Activated CD4-positive, CD25-positive, alpha-beta regulatory T cell (primary cell): ENCODE measurements around the gene MARK2.
"Not testable (repeated sequence)": the region's sequence is repeated elsewhere in the genome, so short reads cannot be mapped to it uniquely, and the experiment has no call there.

Source experiments
- DNase-seq, 4 experiments: peaks; one replicate each; lab custom pipeline; 2025; lab: John Stamatoyannopoulos, UW

The MARK2 gene

GRCh38 chr11:63838678-63839507, at the start of gene MARK2:
MARK2 (plus strand) TSS chr11:63839110; CDS start chr11:63839507, 397 bp downstream.
- peak; percentile 99 to 100 (median 99) for DNase-seq

GRCh38 chr11:63791495-63792167, 47.3 kb upstream of the MARK2 start:
- DNase-seq = no peak

DNA sequence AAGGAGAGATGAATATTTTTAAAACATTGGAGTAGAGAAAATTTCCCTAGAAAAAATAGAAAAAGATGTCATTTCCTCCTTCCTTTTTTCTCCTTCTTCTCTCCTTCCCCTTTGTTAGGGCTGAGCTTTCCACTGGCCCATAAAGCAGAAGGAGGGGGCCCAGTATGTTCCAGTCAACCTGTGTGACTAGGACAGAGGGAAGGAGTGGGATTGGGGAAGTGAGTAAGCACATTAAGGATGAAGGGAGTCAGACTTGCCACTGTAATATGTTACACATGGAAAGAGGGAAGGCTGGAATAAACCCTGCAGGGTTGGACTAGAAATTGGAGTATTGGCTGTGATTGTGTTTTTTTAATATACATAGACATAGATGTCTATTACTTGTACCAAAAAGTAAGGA, 45.7 kb upstream of the MARK2 start:
- no peak for DNase-seq

DNA sequence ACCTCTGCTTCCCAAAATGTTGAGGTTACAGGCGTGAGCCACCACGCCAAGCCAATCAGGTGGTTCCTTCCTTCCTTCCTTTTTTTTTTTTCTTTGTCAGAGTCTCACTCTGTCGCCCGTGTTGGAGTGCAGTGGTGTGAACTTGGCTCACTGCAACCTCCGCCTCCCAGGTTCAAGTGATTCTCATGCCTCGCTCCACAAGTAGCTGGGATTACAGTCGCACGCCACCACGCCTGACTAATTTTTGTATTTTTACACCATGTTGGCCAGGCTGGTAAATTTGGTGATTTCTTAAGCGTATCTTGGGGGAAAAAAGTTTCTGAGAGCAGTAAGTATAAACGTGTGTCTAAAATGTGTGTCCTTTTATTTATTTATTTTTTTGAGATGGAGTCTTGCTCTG, 43.8 kb upstream of the MARK2 start:
- DNase-seq = no peak

DNA sequence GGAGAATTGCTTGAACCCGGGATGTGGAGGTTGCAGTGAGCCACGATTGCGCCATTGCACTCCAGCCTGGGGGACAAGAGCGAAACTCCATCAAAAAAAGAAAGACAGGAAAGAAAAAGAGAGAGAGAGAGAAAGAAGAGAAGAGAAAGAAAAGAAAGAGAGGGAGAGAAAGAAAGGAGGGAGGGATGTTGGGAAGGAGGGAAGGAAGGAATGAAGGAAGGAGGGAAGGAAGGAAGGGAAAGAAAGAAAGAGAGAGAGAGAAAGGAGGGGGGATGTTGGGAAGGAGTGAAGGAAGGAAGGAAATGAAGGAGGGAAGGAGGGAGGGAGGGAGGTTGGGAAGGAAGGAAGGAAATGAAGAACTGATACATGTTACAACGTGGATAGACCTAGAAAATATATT, 38.0 kb upstream of the MARK2 start:
- no peak for DNase-seq

GRCh38 chr11:63802637-63803414, 36.1 kb upstream of the MARK2 start:
- DNase-seq = no peak

- no peak for DNase-seq
These were observed 34.7 kb upstream of the MARK2 start for GRCh38 chr11:63804259-63804658.

DNA sequence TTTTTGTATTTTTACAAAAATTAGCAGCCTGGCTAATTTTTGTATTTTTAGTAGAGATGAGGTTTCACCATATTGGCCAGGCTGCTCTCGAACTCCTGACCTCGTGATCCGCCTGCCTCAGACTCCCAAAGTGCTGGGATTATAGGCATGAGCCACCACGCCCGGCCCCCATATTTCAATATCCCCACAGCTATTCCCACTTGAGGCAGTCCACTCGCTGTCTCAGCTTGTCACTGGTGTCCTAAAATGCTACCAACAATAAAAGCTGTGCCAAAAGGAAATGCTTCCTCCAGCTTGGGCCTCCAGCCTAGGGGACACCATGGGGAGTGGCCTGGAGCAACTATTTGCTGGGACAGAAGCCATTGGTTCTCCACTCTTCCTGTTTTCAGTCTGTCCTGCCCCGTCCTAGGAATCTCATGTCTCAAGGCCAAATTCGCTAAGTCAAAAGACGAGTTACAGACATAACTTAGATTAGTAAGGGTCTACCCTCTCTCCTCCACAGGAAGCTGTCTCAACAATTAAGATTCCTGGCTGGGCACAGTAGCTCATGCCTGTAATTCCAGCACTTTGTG, 33.0 kb upstream of the MARK2 start:
- DNase-seq = no peak

- not testable (repeated sequence) for DNase-seq
These were observed 28.5 kb upstream of the MARK2 start for GRCh38 chr11:63810383-63810782.

GRCh38 chr11:63811522-63811921, 27.4 kb upstream of the MARK2 start:
- no peak for DNase-seq

- DNase-seq = peak; percentile 33 to 43 (median 41)
These were observed 25.8 kb upstream of the MARK2 start, which contains the start of gene SPINDOC for GRCh38 chr11:63813035-63813562. SPINDOC (plus strand) TSS chr11:63813456; CDS start chr11:63813687, 231 bp downstream.

DNA sequence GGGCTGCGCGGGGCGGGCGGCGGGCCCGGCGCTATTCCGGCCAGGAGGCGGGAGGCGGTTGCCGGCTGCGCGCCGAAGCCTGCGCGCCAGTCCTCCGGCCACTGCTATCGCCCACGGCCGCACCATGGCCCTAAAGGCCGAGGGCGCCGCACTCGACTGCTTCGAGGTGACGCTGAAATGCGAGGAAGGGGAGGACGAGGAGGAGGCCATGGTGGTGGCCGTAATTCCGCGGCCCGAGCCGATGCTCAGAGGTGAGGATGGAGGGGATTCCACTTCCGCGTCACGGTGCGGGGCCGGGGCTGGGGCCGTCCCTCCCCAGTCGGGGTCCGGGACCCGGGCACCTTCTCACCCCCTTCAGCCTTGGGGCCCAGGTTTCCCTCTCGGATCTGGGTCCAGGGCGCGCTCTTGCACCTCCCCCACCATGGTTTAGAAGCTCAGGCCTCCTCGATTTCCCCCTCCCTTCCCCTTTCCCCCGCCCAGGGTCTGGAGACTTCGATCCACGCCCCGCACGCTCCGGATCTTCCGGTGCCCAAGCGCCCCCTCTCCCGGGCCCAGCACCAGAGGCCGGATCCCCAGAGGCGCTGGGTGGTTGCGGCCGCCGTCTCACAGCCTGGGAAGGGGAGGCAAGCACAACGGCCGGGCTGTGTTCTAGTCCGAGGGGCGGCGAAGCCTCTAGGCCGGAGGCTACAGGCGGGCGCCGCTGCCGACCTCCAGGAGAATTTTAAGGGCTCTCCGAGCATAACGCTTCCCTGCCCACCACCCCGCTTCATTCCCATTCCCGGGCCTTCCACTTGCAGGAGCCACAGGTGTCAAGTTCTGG, 25.1 kb upstream of the MARK2 start:
- peak in 1 of 4 experiments; percentile 5 for DNase-seq

GRCh38 chr11:63814383-63814736, 24.6 kb upstream of the MARK2 start:
- DNase-seq = no peak

- DNase-seq = no peak
These were observed 22.7 kb upstream of the MARK2 start for GRCh38 chr11:63816166-63816565.

DNA sequence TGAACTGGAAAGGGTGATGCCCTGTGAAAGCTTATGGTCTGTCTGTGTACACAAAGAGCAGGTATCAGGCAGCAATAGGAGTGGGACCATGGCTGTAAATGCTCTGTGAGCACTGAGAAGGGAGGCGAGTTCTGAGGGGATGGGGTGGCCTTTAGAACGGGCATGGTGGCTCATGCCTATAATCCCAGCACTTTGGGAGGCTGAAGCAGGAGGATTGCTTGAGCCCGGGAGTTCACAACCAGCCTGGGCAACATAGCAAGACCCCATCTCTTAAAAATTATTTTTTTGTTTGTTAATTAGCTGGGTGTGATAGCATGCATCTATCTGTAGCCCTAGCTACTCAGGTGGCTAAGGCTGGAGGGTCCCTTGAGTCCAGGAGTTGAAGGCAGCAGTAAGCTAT, 22.2 kb upstream of the MARK2 start:
- no peak for DNase-seq

DNA sequence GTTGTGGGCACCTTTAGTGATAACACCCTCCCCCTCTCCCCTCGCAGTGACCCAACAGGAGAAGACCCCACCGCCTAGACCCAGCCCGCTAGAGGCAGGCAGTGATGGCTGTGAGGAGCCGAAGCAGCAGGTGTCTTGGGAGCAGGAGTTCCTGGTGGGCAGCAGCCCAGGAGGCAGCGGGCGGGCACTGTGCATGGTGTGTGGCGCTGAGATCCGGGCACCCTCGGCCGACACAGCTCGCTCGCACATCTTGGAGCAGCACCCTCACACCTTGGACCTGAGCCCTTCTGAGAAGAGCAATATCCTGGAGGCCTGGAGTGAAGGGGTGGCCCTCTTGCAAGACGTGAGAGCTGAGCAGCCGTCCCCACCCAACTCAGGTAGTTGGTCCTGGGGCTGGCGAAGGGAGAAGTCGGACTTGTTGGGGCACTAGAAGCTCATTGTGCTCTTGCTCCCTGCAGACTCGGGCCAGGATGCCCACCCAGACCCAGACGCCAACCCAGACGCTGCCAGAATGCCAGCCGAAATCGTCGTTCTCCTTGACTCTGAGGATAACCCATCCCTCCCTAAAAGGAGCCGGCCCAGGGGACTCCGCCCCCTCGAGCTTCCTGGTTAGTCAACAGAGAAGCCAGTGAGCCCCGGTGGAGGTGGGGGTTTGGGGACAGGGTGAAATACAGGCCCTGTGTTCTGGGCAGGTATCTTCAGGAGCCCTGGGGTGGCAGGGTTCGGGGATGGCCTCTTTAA, 21.0 kb upstream of the MARK2 start:
- no peak for DNase-seq

DNA sequence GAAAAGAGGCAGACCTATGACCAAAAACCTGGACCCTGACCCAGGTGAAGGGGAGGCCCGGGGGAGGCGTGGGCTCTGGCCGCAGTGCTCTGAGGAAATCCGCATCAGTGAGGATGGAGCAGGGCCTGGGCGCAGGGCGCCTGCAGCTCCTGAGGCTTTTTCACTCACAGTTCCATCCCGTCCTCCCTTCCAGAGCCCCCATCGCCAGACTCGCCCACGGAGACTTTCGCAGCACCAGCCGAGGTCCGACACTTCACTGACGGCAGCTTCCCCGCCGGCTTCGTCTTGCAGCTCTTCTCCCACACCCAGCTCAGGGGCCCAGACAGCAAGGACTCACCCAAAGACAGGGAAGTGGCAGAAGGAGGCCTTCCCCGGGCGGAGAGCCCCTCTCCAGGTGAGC, 20.3 kb upstream of the MARK2 start:
- DNase-seq = no peak

DNA sequence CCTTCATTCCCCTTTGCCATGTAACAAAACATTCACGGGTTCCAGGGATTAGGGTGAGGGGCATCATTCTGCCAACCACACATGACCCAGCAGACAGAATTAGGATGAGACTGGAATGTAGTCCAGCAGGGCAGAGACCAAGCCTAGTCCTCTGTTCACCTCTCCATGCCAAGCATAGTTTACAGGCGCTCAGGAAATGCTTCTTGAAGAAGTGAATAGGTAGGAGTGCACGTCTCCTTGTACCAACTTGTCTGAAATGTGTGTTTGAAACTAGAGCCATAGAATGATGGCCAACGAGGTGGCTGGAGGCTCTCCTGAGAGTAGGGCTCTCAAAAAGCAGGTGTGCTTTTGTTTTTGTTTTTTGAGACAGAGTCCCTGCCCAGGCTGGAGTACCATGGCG, 17.5 kb upstream of the MARK2 start:
- no peak for DNase-seq

GRCh38 chr11:63826471-63827190, 12.3 kb upstream of the MARK2 start:
- no peak for DNase-seq
